Sigmoid colon (tissue), 7 donors: Measurements from ENCODE around the gene C4BPA. TPM values are rescaled to one million over a fixed set of nuclear protein-coding genes. Genes with fewer than 3 reads are reported as not detected.

Experiments used
- DNase-seq: peaks from one replicate; pipeline ENCODE4 v3.0.0-alpha.2; 2019
- H3K27ac ChIP-seq, 4 donors: fragments of 200-600 bp; sonication (generic); one replicate each; pipeline ENCODE4 v1.5.1; 2016 to 2019; ENCODE audit warnings: mild to moderate bottlenecking in 1 of 4
- H3K27me3 ChIP-seq, 3 donors: fragments of 200-600 bp; sonication (generic); one replicate each; pipeline ENCODE4 v1.5.1; 2019; ENCODE audit warnings: mild to moderate bottlenecking in 1 of 3
- H3K36me3 ChIP-seq, 4 donors: fragments of 200-600 bp; sonication (generic); one replicate each; pipeline ENCODE4 v1.5.1; 2016 to 2019
- H3K4me1 ChIP-seq, 4 donors: fragments of 200-600 bp; sonication (generic); one replicate each; pipeline ENCODE4 v1.5.1; 2017 to 2019
- H3K4me3 ChIP-seq, 4 donors: fragments of 200-600 bp; sonication (generic); one replicate each; pipeline ENCODE4 v1.5.1; 2017 to 2019; ENCODE audit warnings: mild to moderate bottlenecking in 2 of 4, moderate library complexity in 1 of 4
- H3K9me3 ChIP-seq, 4 donors: fragments of 200-600 bp in 3 of 4; sonication (generic) in 3 of 4; one replicate each; pipeline versions ENCODE4 v1.5.1 to v1.6.1; 2013 to 2019
- CTCF ChIP-seq, 4 experiments: fragments of 450-650 bp in 3 of 4; fragments of 200-600 bp in 1 of 4; IDR thresholded peaks; one replicate each; pipeline ENCODE4 v1.5.1; 2016 to 2019; ENCODE audit warnings: antibody characterized with exemption in 4 of 4, mild to moderate bottlenecking in 3 of 4, moderate library complexity in 2 of 4
- EP300 ChIP-seq, 4 donors: sonication (generic); formaldehyde crosslinking; IDR thresholded peaks; one replicate each; pipeline ENCODE4 v1.6.1; 2017; ENCODE audit warnings: antibody characterized with exemption in 4 of 4
- POLR2A ChIP-seq, 2 donors: fragments of 450-650 bp; IDR thresholded peaks; one replicate each; pipeline ENCODE4 v1.6.1; 2016; ENCODE audit warnings: antibody characterized with exemption in 2 of 2, mild to moderate bottlenecking in 2 of 2, moderate library complexity in 2 of 2
- POLR2AphosphoS5 ChIP-seq, 4 donors: sonication (generic); formaldehyde crosslinking; IDR thresholded peaks; one replicate each; pipeline ENCODE4 v1.6.1; 2017; ENCODE audit warnings: antibody characterized with exemption in 4 of 4
- WGBS, 2 donors: extraction: QIAGEN DNeasy Blood & Tissue Kit; methylation state at CpG; one replicate each; pipeline ENCODE4 v1.1.7; 2013; 5-methylcytosine and 5-hydroxymethylcytosine counted together
- intact Hi-C: fragments of 100-400 bp; cut with DNase I; formaldehyde crosslinking; loops from one replicate; pipeline ENCODE4 v1.15.1; 2023
- polyA plus RNA-seq, 3 donors: library from polyadenylated mRNA; stranded (reverse); fragments of 200-250 nt; gene quantifications; one replicate each; pipeline ENCODE4 v1.2.3, GENCODE V29; 2013
- total RNA-seq, 4 donors: library from RNA; depleted of rRNA; stranded (reverse); fragments of >200 nt; gene quantifications; one replicate each; pipeline ENCODE4 v1.1.0, GENCODE V29; 2016
- donor health status: healthy with polysubstance abuse.
- donor health status: Bipolar disorder and iron deficiency.
- donor health status: healthy.

Gene C4BPA
- total and polyA plus RNA-seq, 7 donors: 1.2 to 6.4 (median 2.5) TPM; not detected in 4

DNA sequence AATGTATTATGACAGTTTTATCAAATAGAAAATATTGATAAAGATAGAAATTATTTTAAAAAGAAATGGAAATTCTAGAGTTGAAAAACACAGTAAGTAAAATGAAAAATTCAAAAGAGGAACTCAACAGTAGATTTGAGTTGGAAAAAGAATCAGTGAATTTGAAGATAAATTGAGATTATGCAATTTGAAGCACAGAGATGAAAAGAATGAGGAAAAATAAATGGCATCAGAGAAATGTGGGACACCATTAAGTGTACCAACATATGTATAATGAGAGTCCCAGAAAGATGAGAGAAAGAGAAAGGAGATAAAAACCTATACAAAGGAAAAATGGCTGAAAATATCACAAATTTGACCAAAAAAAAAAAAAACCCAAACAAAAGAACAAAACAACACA is 25.0 kb downstream of the C4BPA start:
- DNase-seq: no peak
- no peak for TF ChIP-seq CTCF (IDR thresholded peaks at IDR 0.05)
- TF ChIP-seq POLR2A (IDR thresholded peaks at IDR 0.05): no peak
- TF ChIP-seq POLR2AphosphoS5 (IDR thresholded peaks at IDR 0.05): no peak
- no peak for TF ChIP-seq EP300 (IDR thresholded peaks at IDR 0.05)
- H3K27ac ChIP-seq: no peak overlapping the region
- H3K4me3 ChIP-seq: no peak overlapping the region
- H3K27me3 ChIP-seq: no peaks in the 10 kb centered on the region
- H3K36me3 ChIP-seq: peaks cover 0 to 4% (median 0%) of the 10 kb centered on the region in 4 donors
- intact Hi-C loops: no loop called here
- no peaks in the 10 kb centered on the region for H3K4me1 ChIP-seq
- H3K9me3 ChIP-seq: peaks cover 4 to 16% (median 9%) of the 10 kb centered on the region in 4 donors

DNA sequence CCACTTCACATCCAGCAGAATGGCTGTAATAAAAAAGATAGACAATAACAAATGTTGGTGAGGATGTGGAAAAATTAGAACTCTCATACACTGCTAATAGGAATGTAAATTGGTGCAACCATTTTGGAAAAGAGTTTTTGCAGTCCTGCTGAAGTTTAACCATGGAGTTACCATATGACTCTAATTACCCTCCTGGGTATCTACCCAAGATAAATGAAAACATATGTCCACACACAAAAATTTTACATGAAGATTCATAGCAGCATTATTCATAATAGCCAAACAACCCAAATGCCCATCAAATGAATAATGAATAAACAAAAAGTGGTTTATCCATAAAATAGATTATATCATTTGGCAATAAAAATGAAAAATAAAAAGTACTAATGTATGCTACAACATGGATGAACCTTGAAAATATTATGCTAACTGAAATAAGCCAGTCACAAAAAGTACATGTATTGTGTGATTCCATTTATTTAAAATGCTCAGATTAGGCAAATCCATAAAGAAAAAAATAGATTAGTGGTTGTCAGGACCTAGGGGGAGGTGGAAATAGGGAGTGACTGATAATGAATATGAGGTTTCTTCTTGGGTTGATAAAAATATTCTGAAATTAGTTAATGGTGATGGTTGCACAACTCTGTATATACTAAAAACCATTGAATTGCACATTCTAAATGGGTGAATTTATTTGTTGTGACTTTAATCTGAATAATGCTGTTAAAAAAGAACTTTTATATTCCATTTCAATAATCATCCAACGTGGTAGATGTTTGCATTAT is 26.4 kb downstream of the C4BPA start:
- H3K4me1 ChIP-seq: no peaks in the 10 kb centered on the region
- TF ChIP-seq EP300 (IDR thresholded peaks at IDR 0.05): no peak
- TF ChIP-seq POLR2AphosphoS5 (IDR thresholded peaks at IDR 0.05): no peak
- TF ChIP-seq CTCF (IDR thresholded peaks at IDR 0.05): no peak
- no peak for TF ChIP-seq POLR2A (IDR thresholded peaks at IDR 0.05)
- intact Hi-C loops: no loop called here
- no peak overlapping the region for H3K4me3 ChIP-seq
- H3K27me3 ChIP-seq: no peaks in the 10 kb centered on the region
- WGBS, 2 donors: 75 to 76% methylated on average over 1 of the region's 1 CpG
- H3K9me3 ChIP-seq: peaks cover 4 to 16% (median 9%) of the 10 kb centered on the region in 4 donors
- peaks cover 0 to 4% (median 0%) of the 10 kb centered on the region in 4 donors for H3K36me3 ChIP-seq
- DNase-seq: no peak
- no peak overlapping the region for H3K27ac ChIP-seq

DNA sequence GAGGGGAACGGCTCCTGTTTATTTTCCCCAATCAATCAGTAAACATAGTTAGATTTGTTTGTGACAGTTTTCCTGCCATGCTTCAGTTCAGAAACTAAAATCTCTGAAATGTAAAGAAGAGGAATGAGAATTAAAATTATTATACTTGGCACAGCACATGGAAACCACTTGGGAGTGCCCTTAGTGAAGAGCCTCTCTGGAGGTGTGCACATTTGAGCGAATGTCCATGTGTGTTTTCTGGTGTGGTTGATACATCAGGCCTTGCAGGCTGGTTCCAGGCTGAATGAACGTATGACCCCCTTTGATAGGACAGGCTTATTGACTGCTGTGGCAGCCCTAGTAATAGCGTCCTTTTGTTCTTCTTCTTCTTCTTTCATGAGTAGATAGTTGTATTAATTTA is 27.1 kb downstream of the C4BPA start:
- H3K4me1 ChIP-seq: no peaks in the 10 kb centered on the region
- no peak overlapping the region for H3K4me3 ChIP-seq
- 89 to 94% methylated on average over 4 of the region's 4 CpGs for WGBS, 2 donors
- TF ChIP-seq POLR2AphosphoS5 (IDR thresholded peaks at IDR 0.05) (no peak), EP300 (IDR thresholded peaks at IDR 0.05) (no peak), POLR2A (IDR thresholded peaks at IDR 0.05) (no peak), CTCF (IDR thresholded peaks at IDR 0.05) (no peak)
- H3K27me3 ChIP-seq: no peaks in the 10 kb centered on the region
- peaks cover 0 to 4% (median 0%) of the 10 kb centered on the region in 4 donors for H3K36me3 ChIP-seq
- no peak for DNase-seq
- no peak overlapping the region for H3K27ac ChIP-seq
- peaks cover 4 to 16% (median 9%) of the 10 kb centered on the region in 4 donors for H3K9me3 ChIP-seq
- intact Hi-C loops: no loop called here

- intact Hi-C loops: no loop called here
- no peaks in the 10 kb centered on the region for H3K27me3 ChIP-seq
- H3K4me1 ChIP-seq: no peaks in the 10 kb centered on the region
- WGBS, 2 donors: 65 to 93% methylated on average over 1 of the region's 1 CpG
- DNase-seq: no peak
- no peak for TF ChIP-seq POLR2A (IDR thresholded peaks at IDR 0.05)
- TF ChIP-seq EP300 (IDR thresholded peaks at IDR 0.05): no peak
- no peak for TF ChIP-seq POLR2AphosphoS5 (IDR thresholded peaks at IDR 0.05)
- TF ChIP-seq CTCF (IDR thresholded peaks at IDR 0.05): no peak
- peaks cover 0 to 3% (median 2%) of the 10 kb centered on the region in 4 donors for H3K9me3 ChIP-seq
- no peak overlapping the region for H3K4me3 ChIP-seq
- no peak overlapping the region for H3K27ac ChIP-seq
- peaks cover 0 to 4% (median 0%) of the 10 kb centered on the region in 4 donors for H3K36me3 ChIP-seq
Measured at GRCh38 chr1:207134581-207134980, 30.5 kb downstream of the C4BPA start.
